Inflammatory macrophage (primary cell): ENCODE results near the gene PLCG1.
"Not testable (repeated sequence)": the region's sequence is repeated elsewhere in the genome, so short reads cannot be mapped to it uniquely, and the experiment has no call there.

Experiments
- DNase-seq, 2 donors: peaks; one replicate each; pipeline ENCODE4 v3.0.0-alpha.2; 2020 to 2022
- total RNA-seq, 18 experiments: gene quantifications; one replicate each; lab custom pipeline; 2026; ENCODE audit warnings: mixed read lengths in 6 of 18, inconsistent platforms in 2 of 18; lab: John Stamatoyannopoulos, UW

The PLCG1 gene
- total RNA-seq, result 2.9 to 27.5 (median 12.2) reads per million in 18 experiments

DNA sequence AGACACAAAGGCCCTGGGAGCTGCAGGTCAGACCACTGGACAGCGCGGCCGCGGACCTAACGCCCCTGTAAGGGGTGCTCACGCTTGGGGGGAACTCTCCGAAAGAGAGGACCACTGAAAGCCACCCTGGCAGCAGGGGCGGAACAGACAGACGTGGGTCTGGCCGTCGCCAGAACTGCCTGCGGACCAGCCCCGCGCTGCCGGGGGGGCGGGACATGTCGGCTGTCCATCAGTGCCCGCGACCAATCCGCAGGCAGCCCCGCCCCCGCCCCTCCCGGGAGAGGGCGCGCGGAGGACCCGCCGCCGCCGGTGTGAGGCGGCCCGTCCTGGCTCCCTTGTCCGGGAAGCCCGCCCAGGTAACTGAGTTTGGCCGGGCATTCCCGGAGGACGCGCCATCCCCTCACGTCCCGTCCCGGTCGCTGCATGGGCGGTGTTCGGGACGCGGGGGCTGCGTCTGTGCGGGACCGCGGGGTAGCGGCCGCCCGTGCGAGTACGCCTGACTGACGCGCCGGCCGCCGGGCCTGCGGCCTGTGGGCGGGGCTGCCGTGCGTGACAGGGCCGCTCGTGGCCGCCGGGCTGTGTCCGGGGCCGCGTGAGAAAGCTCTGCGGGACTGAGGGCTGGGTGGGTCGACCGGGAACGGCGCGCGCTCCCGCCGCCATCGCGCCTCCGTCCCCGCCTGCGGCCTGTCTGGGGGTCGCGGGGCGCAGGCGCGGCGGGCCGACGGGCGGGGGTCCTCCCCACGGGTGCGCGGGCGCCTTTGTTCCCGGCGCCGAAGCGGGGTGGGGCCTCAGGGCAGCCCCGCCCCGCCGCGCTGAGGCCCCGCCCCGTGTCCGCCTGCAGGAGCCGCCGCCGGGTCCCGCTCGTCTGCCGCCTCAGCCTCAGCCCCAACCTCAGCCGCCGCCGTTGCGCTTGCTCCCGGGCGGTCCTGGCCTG, at the start of gene PLCG1:
PLCG1 (plus strand) TSS at position 864 of the 934 bp plus-strand sequence. CDS start 99 bp downstream, outside the sequence.
- peak; percentile 70 to 82 for DNase-seq

- no peak for DNase-seq
Measured at GRCh38 chr20:41087777-41088176, 49.6 kb upstream of the PLCG1 start.

GRCh38 chr20:41089555-41089954, 47.8 kb upstream of the PLCG1 start:
- DNase-seq, result no peak

- no peak for DNase-seq
Measured at GRCh38 chr20:41091927-41092326, 45.4 kb upstream of the PLCG1 start.

DNA sequence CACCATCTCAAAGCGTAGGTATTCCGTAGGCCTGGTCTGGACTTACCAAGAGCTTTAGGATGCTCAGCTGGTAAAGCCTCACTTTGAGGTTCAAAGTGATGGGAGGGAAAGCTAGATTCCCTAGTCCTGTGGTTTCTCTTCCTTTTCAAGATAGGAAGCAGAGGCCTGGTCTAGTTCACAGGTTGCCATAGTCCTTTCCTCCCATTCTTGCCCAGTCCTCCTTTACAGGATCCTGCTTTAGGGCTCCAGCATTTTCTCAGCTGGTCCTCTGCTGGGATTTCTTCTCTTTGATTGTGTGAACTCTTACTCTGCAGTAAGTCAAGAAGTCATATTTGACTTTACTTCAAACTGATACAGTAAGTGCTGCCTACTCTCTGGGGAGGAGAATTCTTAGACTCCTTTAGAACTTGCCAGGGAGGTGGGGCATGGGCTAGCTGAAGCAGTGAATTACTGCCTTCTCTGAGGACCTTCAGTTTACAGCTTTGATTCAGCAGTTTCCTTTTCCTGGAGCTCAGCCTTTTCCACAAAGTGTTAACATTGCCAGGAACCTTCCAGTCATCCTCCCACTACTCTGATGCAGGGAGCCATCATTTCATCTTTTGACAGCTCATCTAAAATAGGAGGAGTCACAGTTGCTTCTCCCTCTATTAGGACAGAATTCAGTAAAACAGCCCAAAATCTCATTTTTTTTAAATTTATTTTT, 42.8 kb upstream of the PLCG1 start:
- no peak for DNase-seq

DNA sequence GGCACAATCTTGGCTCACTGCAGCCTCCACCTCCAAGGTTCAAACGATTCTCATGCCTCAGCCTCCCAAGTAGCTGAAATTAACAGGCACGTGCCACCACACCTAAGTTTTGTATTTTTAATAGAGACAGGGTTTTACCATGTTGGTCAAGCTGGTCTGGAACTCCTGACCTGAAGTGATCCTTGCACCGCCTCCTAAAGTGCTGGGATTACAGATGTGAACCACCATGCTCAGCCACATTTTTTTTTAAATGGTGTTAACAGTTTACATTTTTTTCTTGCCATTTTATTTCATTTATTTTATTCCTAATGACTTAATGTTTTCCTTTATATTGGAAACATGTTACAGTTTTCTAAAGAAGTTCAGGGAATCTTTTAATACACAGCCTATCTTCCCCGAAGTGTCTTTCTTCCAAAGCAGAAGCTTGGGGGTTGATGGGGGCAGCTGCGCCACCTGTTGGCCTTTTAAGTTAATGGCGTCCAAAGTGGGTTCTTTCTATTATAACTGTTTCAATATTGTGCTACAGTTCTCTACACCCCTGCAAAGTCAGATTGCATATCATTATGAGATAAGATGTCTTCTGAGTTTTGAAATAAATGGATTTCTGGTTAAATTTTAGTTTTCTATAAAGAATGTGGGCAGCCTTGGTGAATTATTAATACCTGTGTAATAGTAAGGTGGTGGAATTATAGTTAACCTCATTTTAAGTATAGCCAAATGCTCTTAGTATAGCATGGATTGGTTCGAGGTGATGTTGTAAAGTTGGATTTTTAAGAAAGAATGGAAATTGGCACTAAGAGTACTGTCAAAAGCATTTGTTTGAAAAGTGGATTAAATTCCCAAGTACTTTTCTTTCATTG, 42.0 kb upstream of the PLCG1 start:
- DNase-seq, result peak; percentile 68

DNA sequence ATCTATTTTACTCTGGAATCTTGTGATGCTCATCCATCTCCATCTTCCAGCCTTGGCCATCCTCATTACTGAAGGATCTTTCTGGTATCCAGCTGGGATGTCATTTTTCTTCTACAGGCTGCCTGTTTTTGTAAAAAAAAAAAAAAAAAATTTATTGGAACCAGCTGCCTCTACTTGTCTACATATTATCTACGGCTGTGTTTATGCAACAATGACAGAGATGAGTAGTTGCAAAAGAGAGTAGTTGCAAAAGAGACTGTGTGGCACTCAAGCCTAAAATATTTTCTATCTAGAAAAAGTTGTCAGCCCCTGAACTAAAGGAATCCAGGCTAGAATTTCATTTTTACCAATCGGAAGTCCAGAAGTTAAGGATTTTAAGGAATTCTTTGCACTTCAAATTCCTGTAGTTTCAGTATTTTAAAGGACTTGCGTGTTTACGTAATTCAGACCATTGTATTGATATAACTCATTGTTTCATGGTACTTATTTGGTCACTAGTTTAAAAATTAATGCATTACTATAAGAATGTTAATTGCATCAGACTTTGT, 38.6 kb upstream of the PLCG1 start:
- peak; percentile 7 to 27 for DNase-seq

DNA sequence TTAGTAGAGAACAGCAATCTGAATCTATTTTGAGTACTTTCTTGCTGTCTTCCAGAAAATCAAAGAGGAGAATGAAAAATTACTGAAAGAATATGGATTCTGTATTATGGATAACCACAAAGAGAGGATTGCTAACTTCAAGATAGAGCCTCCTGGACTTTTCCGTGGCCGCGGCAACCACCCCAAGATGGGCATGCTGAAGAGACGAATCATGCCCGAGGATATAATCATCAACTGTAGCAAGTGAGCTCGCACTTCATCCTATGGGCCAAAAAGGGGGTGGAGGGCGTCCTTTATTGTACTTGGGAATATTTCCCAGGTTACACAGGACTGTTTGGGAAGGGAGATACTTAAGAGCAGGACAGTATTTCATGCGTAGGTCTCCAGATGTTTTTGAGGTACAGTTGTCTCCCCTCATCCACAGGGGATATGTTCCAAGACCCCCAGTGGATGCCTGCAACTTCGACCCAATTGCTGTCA, 37.3 kb upstream of the PLCG1 start:
- DNase-seq, result no peak

GRCh38 chr20:41101660-41102059, 35.7 kb upstream of the PLCG1 start:
- DNase-seq, result no peak

DNA sequence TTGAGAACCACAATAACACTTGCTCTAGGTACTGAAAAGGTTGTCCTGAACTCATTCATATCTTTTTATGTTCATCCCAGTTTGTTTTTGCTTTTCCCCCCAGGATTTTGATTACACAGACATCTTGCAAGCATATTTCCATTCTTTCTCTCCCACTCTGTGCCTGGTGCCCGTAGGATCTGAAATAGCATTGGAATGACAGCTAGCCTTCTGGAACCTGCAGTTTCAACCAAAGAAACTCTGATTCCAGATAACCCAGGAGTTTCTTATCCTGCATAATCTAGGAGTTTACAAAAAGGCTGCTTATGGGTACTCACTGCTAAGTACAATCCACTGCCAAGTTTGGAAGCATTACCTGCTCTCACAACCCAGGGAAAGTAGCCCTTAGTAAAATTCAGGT, 28.8 kb upstream of the PLCG1 start:
- DNase-seq, result no peak

- DNase-seq, result no peak
Measured at GRCh38 chr20:41110012-41110411, 27.3 kb upstream of the PLCG1 start.

- DNase-seq, result no peak
Measured at GRCh38 chr20:41110930-41111577, 26.3 kb upstream of the PLCG1 start.

DNA sequence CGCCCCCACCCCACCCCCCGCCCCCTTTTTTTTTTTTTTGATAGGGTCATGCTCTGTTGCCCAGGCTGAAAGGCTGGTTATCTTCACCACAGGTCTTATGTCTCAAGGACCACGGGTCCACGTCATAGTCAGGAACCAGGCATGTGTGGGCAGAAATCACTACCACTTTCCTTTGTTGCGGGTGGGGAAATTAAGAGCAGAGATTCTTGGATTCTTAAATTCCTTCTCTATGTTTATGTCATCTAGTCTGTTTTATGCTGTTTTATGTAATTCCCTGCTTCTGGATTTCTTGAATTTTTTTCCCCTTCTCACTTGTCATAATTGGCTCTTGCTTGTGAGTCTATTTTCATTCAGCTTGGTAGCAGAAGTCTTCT, 25.8 kb upstream of the PLCG1 start:
- peak in 1 of 2 donors; percentile 24 for DNase-seq

DNA sequence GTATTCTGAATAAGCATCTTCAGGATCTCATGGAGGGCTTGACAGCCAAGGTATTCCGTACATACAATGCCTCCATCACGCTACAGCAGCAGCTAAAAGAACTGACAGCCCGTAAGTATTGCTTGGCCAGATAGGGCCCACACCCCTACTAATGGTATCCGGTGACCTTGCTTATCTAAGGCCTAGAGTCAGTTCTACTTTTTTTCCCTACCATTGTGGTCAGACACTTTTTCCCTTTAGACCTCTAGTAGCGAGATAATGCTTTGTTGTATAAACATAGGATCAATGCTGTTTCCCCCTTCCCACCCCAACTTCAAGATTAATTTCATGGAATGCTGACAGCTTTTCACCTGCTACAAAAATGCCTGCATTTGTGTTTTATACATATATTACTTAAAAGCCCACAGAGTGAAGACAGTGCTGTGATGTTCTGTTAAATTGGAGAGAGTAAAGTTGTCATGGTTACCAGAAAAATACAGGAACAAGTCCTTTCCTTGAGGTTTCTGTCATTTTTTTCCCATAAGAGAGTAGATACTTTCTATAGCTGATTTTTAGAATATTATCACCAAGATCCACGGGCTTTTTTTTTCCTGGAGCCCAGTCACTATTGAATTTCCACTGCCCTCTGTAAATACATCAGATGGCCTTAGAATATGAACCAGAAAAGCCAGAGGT, 20.9 kb upstream of the PLCG1 start:
- DNase-seq, result no peak

- DNase-seq, result not testable (repeated sequence)
Measured at GRCh38 chr20:41118159-41118558, 19.2 kb upstream of the PLCG1 start.

DNA sequence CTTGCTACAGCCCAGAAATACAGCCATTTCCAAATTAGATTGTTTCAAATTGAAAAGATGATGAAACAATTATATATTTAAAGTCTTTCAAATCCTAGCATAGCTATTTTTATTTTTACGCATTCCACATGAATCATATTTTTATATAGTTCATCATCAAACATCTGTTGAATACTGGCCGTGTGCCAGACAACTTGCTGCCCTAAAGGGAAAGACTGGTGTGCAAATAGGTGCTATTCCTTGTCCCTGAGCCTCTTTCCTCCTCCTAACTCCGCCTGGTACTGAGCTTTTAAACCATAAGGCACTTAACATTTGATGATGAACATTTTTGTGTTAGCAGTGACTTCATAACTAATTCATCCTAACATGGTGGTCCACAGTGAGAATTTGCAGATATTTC, 18.7 kb upstream of the PLCG1 start:
- DNase-seq, result no peak

GRCh38 chr20:41119614-41120561, 17.5 kb upstream of the PLCG1 start:
- DNase-seq, result no peak

GRCh38 chr20:41121399-41121798, 15.9 kb upstream of the PLCG1 start:
- DNase-seq, result no peak

DNA sequence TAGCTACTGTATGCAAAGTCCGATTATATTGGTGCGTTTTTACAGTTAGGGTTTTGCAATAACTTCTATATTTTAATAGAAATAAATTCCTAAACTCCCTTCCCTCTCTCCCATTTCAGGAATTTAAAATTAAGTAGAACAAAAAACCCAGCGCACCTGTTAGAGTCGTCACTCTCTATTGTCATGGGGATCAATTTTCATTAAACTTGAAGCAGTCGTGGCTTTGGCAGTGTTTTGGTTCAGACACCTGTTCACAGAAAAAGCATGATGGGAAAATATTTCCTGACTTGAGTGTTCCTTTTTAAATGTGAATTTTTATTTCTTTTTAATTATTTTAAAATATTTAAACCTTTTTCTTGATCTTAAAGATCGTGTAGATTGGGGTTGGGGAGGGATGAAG, 13.7 kb upstream of the PLCG1 start:
- DNase-seq, result no peak
